GM19099 (cell line): ENCODE data around the gene TMEM182.

Experiments used
- POLR2A ChIP-seq: IDR thresholded peaks from 3 replicates; pipeline ENCODE4 v1.6.1; 2011; ENCODE audit warnings: low read depth; ENCODE audit not compliant: insufficient read length; ENCODE audit errors: extremely low read depth

Gene TMEM182

GRCh38 chr2:102852867-102853266, 91.0 kb downstream of the TMEM182 start:
- no peak for TF ChIP-seq POLR2A
